ENCODE measurements around the gene GCN1. TPM values are rescaled to one million over a fixed set of nuclear protein-coding genes. Genes with fewer than 3 reads are reported as not detected.

Gene GCN1, protein sequence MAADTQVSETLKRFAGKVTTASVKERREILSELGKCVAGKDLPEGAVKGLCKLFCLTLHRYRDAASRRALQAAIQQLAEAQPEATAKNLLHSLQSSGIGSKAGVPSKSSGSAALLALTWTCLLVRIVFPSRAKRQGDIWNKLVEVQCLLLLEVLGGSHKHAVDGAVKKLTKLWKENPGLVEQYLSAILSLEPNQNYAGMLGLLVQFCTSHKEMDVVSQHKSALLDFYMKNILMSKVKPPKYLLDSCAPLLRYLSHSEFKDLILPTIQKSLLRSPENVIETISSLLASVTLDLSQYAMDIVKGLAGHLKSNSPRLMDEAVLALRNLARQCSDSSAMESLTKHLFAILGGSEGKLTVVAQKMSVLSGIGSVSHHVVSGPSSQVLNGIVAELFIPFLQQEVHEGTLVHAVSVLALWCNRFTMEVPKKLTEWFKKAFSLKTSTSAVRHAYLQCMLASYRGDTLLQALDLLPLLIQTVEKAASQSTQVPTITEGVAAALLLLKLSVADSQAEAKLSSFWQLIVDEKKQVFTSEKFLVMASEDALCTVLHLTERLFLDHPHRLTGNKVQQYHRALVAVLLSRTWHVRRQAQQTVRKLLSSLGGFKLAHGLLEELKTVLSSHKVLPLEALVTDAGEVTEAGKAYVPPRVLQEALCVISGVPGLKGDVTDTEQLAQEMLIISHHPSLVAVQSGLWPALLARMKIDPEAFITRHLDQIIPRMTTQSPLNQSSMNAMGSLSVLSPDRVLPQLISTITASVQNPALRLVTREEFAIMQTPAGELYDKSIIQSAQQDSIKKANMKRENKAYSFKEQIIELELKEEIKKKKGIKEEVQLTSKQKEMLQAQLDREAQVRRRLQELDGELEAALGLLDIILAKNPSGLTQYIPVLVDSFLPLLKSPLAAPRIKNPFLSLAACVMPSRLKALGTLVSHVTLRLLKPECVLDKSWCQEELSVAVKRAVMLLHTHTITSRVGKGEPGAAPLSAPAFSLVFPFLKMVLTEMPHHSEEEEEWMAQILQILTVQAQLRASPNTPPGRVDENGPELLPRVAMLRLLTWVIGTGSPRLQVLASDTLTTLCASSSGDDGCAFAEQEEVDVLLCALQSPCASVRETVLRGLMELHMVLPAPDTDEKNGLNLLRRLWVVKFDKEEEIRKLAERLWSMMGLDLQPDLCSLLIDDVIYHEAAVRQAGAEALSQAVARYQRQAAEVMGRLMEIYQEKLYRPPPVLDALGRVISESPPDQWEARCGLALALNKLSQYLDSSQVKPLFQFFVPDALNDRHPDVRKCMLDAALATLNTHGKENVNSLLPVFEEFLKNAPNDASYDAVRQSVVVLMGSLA (N-terminal part only)
- total RNA-seq, result 49.6 and 50.7 TPM in 2 replicates

DNA sequence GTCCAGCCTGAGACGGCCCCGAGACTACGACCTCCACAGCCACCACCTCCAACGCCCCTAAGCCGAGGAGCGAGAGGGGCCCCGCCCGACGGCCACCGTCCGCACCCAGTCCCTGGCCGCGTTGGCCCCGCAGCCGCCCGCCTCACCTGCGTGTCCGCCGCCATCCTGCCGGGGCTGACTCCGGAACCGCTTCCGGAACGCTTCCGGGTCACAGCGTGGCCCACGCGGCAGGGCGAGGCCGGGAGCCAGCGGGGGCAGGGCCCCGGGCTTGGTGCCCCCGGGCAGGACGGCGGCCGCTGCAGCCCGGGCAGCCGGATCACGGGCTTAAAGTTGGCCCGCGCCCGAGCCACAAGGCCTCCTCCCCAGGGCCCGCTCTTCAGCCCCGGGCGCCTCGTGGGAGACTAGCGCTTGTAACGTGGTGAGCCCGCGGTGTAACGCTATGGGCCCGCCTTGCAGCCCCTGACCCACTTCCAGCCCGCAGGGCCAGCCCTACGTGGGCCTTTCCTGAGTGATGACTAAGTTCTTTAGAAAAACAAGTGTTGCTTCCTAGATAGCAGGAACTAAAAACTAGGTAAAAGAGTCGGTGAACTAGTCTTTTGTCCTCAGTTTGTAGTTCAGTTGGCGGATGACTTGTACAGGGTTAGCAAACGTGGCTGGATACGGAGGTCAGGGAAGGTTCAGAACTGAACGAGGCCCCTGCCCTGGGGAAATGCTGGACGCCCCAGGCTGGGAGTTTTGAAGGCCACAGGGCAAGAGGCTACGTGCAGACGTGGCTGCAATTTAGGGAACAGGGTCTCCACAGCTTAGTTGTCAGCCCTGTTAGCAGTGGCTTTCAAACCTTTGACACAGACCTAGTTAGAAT, at the start of gene GCN1:
TSS of gene GCN1 (minus strand) at position 182 of the 862 bp plus-strand sequence. CDS start at position 164, 18 bp downstream.

DNA sequence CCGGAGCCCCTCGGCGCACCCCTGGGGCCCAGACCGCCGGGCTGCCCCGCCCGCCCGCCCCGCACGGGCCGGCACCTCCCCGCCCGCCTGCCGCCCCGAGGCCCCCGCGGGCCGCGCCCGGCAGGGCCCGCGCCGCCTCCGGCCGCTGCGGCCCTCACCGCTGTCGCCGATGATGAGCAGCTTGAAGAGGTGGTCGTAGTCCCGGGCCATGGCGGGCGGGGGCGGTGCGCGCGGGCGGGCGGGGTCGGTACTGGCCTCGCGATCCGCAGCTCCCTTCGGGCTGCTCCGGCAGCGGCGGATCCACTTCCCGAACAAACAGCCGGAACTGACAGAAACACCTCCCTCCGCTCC, 78.1 kb downstream of the GCN1 start, which contains the start of gene RAB35:
TSS of gene RAB35 (minus strand) at position 313 of the 351 bp plus-strand sequence. CDS start at position 210, 103 bp downstream.

Other genes with a start within 250 kb of the GCN1 start
- gene BICDL1, start 205.5 kb downstream of the GCN1 start, total RNA-seq, result not detected in 2 replicates
- 15.2 and 18.4 TPM in 2 replicates for gene RAB35, start 78.0 kb downstream of the GCN1 start, total RNA-seq
- 3,449 and 3,504 TPM in 2 replicates for gene RPLP0, start 6.4 kb upstream of the GCN1 start, total RNA-seq
- 60.2 and 63.2 TPM in 2 replicates for gene PXN, start 71.0 kb upstream of the GCN1 start, total RNA-seq
- gene RNU4-2, start 97.2 kb upstream of the GCN1 start, total RNA-seq, result under 0.01 TPM in 2 replicates
- gene RNU4-1, start 98.5 kb upstream of the GCN1 start, total RNA-seq, result under 0.01 TPM in 2 replicates
- 0.50 and 2.6 TPM in 2 replicates for gene SIRT4, start 107.6 kb upstream of the GCN1 start, total RNA-seq
- gene PLA2G1B, start 133.1 kb upstream of the GCN1 start, total RNA-seq, result not detected in 2 replicates
- not detected in 2 replicates for gene MSI1, start 174.4 kb upstream of the GCN1 start, total RNA-seq
- 355 and 387 TPM in 2 replicates for gene COX6A1, start 243.4 kb upstream of the GCN1 start, total RNA-seq